Mesendoderm (in vitro differentiated cells): ENCODE data around the gene OR2D2. TPM values are rescaled to one million over a fixed set of nuclear protein-coding genes. Genes with fewer than 3 reads are reported as not detected.

Experiments used
- DNase-seq: peaks from one replicate; pipeline ENCODE4 v3.0.0; 2013
- H2AK5ac ChIP-seq: 2 replicates; pipeline ENCODE4 v1.6.1; 2013; ENCODE audit warnings: low read length, inconsistent platforms
- H2BK120ac ChIP-seq: 2 replicates; pipeline ENCODE4 v1.6.1; 2013; ENCODE audit warnings: low read depth, mild to moderate bottlenecking, low read length, moderate library complexity, mixed read lengths
- H2BK15ac ChIP-seq: replicated peaks from 2 replicates; pipeline ENCODE4 v1.6.1; 2013; ENCODE audit warnings: low read depth, mild to moderate bottlenecking, moderate library complexity
- H2BK5ac ChIP-seq: 2 replicates; pipeline ENCODE4 v1.6.1; 2013; ENCODE audit warnings: low read length, inconsistent platforms
- H3K18ac ChIP-seq: 2 replicates; pipeline ENCODE4 v1.6.1; 2013; ENCODE audit warnings: mild to moderate bottlenecking, low read length, mixed read lengths
- H3K23ac ChIP-seq: one replicate; pipeline ENCODE4 v1.6.1; 2013; ENCODE audit warnings: low read length
- H3K27ac ChIP-seq: 2 replicates; pipeline ENCODE4 v1.5.1; 2013; ENCODE audit warnings: low read depth, mild to moderate bottlenecking, inconsistent platforms, low read length, moderate library complexity
- H3K27me3 ChIP-seq: 2 replicates; pipeline ENCODE4 v1.6.1; 2013; ENCODE audit warnings: low read length, control low read depth, mild to moderate bottlenecking, inconsistent platforms; ENCODE audit not compliant: insufficient read depth, poor library complexity
- H3K36me3 ChIP-seq: 2 replicates; pipeline ENCODE4 v1.6.1; 2013; ENCODE audit warnings: low read length, inconsistent platforms; ENCODE audit not compliant: control insufficient read depth, insufficient read depth
- H3K4ac ChIP-seq: one replicate; pipeline ENCODE4 v1.6.1; 2013; ENCODE audit warnings: low read depth, mild to moderate bottlenecking, low read length, moderate library complexity
- H3K4me1 ChIP-seq: 2 replicates; pipeline ENCODE4 v1.6.1; 2013; ENCODE audit warnings: low read depth, low read length, inconsistent platforms; ENCODE audit not compliant: control insufficient read depth
- H3K4me2 ChIP-seq: 2 replicates; pipeline ENCODE4 v1.6.1; 2013; ENCODE audit warnings: low read length
- H3K4me3 ChIP-seq: 2 replicates; pipeline ENCODE4 v1.5.1; 2013; ENCODE audit warnings: mild to moderate bottlenecking, low read length
- H3K56ac ChIP-seq: one replicate; pipeline ENCODE4 v1.6.1; 2013; ENCODE audit warnings: low read length
- H3K79me1 ChIP-seq: 2 replicates; pipeline ENCODE4 v1.6.1; 2013; ENCODE audit warnings: low read length, inconsistent platforms
- H3K79me2 ChIP-seq: 2 replicates; pipeline ENCODE4 v1.6.1; 2013; ENCODE audit warnings: mild to moderate bottlenecking, low read length; ENCODE audit not compliant: control insufficient read depth, insufficient read depth
- H3K9ac ChIP-seq: 2 replicates; pipeline ENCODE4 v1.6.1; 2013; ENCODE audit warnings: low read length, inconsistent platforms
- H4K5ac ChIP-seq: one replicate; pipeline ENCODE4 v1.6.1; 2013; ENCODE audit warnings: low read length
- H4K8ac ChIP-seq: one replicate; pipeline ENCODE4 v1.6.1; 2013; ENCODE audit warnings: low read depth, mild to moderate bottlenecking, control low read depth, low read length, moderate library complexity
- WGBS: extraction: QIAGEN DNeasy Blood & Tissue Kit; methylation state at CpG from one replicate; pipeline ENCODE4 v1.1.7; 2013; ENCODE audit warnings: low lambda C conversion rate, missing lambda C conversion rate; ENCODE audit not compliant: insufficient coverage; ENCODE audit errors: extremely low coverage; 5-methylcytosine and 5-hydroxymethylcytosine counted together
- polyA plus RNA-seq, 2 experiments: library from polyadenylated mRNA; stranded (reverse); fragments of 200-250 nt; gene quantifications; one replicate each; pipeline ENCODE4 v1.2.3, GENCODE V29; 2013

Gene OR2D2, protein sequence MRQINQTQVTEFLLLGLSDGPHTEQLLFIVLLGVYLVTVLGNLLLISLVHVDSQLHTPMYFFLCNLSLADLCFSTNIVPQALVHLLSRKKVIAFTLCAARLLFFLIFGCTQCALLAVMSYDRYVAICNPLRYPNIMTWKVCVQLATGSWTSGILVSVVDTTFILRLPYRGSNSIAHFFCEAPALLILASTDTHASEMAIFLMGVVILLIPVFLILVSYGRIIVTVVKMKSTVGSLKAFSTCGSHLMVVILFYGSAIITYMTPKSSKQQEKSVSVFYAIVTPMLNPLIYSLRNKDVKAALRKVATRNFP
- not detected for polyA plus RNA-seq (2013, experiment 1 of 2)
- not detected for polyA plus RNA-seq (2013, experiment 2 of 2)

DNA sequence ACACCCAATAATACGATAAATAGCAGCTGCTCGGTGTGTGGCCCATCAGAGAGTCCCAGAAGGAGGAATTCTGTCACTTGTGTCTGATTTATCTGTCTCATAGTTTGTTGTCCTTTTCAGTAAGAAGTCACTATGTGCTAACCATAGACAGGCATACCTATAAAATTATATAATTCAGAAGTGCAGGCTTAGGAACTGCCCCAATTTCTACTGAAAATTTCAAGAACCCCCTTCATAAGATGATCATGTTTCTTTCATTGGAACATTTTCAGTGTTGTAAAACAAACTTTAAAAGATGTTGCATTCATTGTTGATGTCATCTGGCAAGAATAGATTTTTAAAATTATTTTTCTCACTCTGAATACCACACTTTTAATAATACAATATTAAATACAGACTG is at the start of gene OR2D2:
Gene OR2D2 (minus strand): TSS at position 101 of the 400 bp plus-strand sequence. CDS start 0 bp downstream, at position 101.
- H3K79me1 ChIP-seq, result no peaks in the 10 kb centered on the region
- no peak within 1 kb of the TSS for H4K5ac ChIP-seq
- H3K4me3 ChIP-seq, result no peak within 1 kb of the TSS
- H3K27me3 ChIP-seq, result no peaks in the 10 kb centered on the region
- H4K8ac ChIP-seq, result no peak within 1 kb of the TSS
- no peak within 1 kb of the TSS for H3K4me2 ChIP-seq
- H2AK5ac ChIP-seq, result no peak within 1 kb of the TSS
- no peak within 1 kb of the TSS for H3K9ac ChIP-seq
- no peak within 1 kb of the TSS for H2BK5ac ChIP-seq
- H3K23ac ChIP-seq, result no peak within 1 kb of the TSS
- no peak within 1 kb of the TSS for H3K56ac ChIP-seq
- H2BK15ac ChIP-seq, result no peak within 1 kb of the TSS
- H3K18ac ChIP-seq, result no peak within 1 kb of the TSS
- no peaks in the 10 kb centered on the region for H3K79me2 ChIP-seq
- H3K4me1 ChIP-seq, result no peaks in the 10 kb centered on the region
- no peaks in the 10 kb centered on the region for H3K36me3 ChIP-seq
- no peak within 1 kb of the TSS for H2BK120ac ChIP-seq
- DNase-seq, result no peak
- no peak within 1 kb of the TSS for H3K27ac ChIP-seq
- no CpG with 5 or more reads among the region's 2 CpGs for WGBS
- no peak within 1 kb of the TSS for H3K4ac ChIP-seq

DNA sequence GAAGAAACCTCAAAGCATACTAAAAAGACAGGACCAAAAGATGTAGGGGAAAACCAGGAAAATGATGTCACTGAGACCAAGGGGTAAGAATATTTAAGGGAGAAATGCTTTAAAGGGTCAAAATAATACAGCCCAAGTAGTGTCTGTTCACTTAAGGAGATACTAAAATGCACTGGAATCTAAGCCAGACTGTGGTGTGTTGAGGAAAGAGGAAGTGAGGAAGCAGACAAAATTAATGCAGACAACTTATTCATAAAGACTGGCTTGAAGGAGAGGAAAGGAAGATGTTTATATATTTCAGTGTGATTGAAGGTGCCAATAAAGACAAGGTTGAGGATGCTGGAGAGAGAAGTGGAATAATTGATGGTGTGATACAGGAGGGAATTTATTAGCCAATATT is 49.7 kb upstream of the OR2D2 start:
- no peak overlapping the region for H3K56ac ChIP-seq
- no peaks in the 10 kb centered on the region for H3K4me1 ChIP-seq
- no peak overlapping the region for H3K27ac ChIP-seq
- no peak overlapping the region for H2BK120ac ChIP-seq
- H3K18ac ChIP-seq, result no peak overlapping the region
- H3K79me1 ChIP-seq, result no peaks in the 10 kb centered on the region
- no peak for DNase-seq
- no peak overlapping the region for H3K4me3 ChIP-seq
- H3K4me2 ChIP-seq, result no peak overlapping the region
- H3K4ac ChIP-seq, result no peak overlapping the region
- H2AK5ac ChIP-seq, result no peak overlapping the region
- no peak overlapping the region for H2BK5ac ChIP-seq
- H3K23ac ChIP-seq, result no peak overlapping the region
- no peak overlapping the region for H4K8ac ChIP-seq
- H3K9ac ChIP-seq, result no peak overlapping the region
- H3K79me2 ChIP-seq, result no peaks in the 10 kb centered on the region
- H3K36me3 ChIP-seq, result no peaks in the 10 kb centered on the region
- H3K27me3 ChIP-seq, result no peaks in the 10 kb centered on the region
- no peak overlapping the region for H4K5ac ChIP-seq
- H2BK15ac ChIP-seq, result no peak overlapping the region

DNA sequence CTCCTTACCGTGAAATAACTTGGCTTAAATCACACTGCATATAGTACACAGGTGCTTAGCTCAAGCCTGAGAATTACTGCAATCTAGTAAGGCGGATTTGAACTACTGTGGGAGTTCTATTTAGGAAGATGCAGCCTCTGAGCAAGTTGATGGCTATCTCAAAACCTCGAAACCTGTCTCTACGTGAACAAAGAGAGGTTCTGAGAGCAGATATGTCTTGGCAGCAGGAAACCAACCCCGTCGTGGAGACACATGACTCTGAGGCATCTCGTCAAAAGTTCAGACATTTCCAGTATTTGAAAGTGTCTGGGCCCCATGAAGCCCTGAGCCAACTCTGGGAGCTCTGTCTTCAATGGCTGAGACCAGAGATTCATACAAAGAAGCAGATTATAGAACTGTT is 39.8 kb upstream of the OR2D2 start:
- peaks cover 4% of the 10 kb centered on the region for H3K79me1 ChIP-seq

DNA sequence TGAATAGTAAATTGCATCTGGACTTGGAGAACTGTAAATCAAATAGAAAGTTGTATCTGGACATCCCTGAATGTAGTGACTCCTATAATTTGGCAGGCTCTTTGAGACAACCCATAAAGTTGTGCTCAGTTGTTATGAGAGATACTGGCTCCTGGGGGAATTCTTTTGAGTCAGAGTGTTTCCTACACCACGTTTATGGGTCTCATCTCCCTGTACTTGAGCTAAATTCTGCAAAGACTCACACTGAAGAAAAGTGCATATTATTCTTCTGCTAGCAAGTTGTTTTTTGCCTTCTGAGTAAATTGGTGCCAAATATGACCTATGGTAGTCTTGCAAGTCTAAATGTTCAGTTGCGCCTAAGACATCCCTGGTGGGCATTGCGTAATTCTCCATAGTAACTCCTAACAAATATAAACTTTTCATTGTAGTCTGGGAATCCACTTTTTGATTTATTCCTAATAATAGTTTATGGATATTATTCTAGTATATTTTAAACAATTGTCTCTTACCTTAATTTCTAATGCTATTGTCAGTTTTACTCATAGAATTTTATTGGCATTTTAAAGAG is 38.9 kb upstream of the OR2D2 start:
- H3K4me1 ChIP-seq, result peaks cover 6% of the 10 kb centered on the region
- peaks cover 4% of the 10 kb centered on the region for H3K79me1 ChIP-seq
- no peak overlapping the region for H4K5ac ChIP-seq
- no CpG with 5 or more reads among the region's 3 CpGs for WGBS
- no peaks in the 10 kb centered on the region for H3K36me3 ChIP-seq
- no peak overlapping the region for H3K9ac ChIP-seq
- DNase-seq, result no peak
- H2BK5ac ChIP-seq, result no peak overlapping the region
- no peak overlapping the region for H3K4ac ChIP-seq
- peaks cover 4% of the 10 kb centered on the region for H3K79me2 ChIP-seq
- no peak overlapping the region for H2BK15ac ChIP-seq
- H3K4me2 ChIP-seq, result no peak overlapping the region
- no peaks in the 10 kb centered on the region for H3K27me3 ChIP-seq
- no peak overlapping the region for H3K4me3 ChIP-seq
- H3K18ac ChIP-seq, result no peak overlapping the region
- no peak overlapping the region for H3K23ac ChIP-seq
- no peak overlapping the region for H2BK120ac ChIP-seq
- H3K56ac ChIP-seq, result no peak overlapping the region
- no peak overlapping the region for H4K8ac ChIP-seq
- no peak overlapping the region for H3K27ac ChIP-seq
- H2AK5ac ChIP-seq, result no peak overlapping the region

More for the DNA sequence above, 39.8 kb upstream of the OR2D2 start:
- Histone ChIP-seq H3K4me3 (no peak overlapping the region), H2AK5ac (no peak overlapping the region), H3K27me3 (no peaks in the 10 kb centered on the region), H3K9ac (no peak overlapping the region), H3K23ac (no peak overlapping the region), H3K4me2 (no peak overlapping the region), H2BK120ac (no peak overlapping the region), H4K5ac (no peak overlapping the region), H3K56ac (no peak overlapping the region), H3K79me2 (peaks cover 4% of the 10 kb centered on the region), H3K4me1 (peaks cover 6% of the 10 kb centered on the region), H4K8ac (no peak overlapping the region), H2BK5ac (no peak overlapping the region), H3K18ac (no peak overlapping the region), H3K4ac (no peak overlapping the region), H3K27ac (no peak overlapping the region), H2BK15ac (no peak overlapping the region), H3K36me3 (no peaks in the 10 kb centered on the region)
- no peak for DNase-seq
- no CpG with 5 or more reads among the region's 7 CpGs for WGBS

DNA sequence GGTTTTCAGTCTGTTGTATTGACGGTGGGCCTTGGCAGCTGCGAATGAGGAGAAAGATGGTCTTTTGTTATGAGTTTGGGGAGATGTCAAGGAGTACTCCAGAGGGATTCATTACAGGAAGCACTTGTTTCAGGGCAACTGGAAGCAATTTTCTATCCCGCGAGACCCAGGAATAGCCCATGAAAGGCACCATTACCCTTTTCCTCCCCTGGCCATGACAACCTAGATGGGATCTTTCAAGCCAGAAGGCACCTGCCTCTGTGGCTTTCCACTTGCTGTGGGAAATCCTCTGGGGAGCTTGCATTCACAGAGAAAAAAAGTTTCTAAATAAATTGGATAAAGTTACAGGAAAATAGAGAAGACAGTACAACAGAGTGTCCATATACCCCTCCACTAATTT is 36.6 kb upstream of the OR2D2 start:
- whole genome bisulfite sequencing, result no CpG with 5 or more reads among the region's 4 CpGs
- no peak overlapping the region for H4K5ac ChIP-seq
- no peak overlapping the region for H3K9ac ChIP-seq
- H3K27me3 ChIP-seq, result no peaks in the 10 kb centered on the region
- H3K23ac ChIP-seq, result no peak overlapping the region
- H2BK5ac ChIP-seq, result no peak overlapping the region
- H3K56ac ChIP-seq, result peak overlapping the region; percentile 38
- H2AK5ac ChIP-seq, result no peak overlapping the region
- H3K79me1 ChIP-seq, result peaks cover 4% of the 10 kb centered on the region
- no peak overlapping the region for H2BK120ac ChIP-seq
- H3K4me1 ChIP-seq, result peaks cover 8% of the 10 kb centered on the region
- H3K18ac ChIP-seq, result peak overlapping the region; percentile 3
- no peak overlapping the region for H4K8ac ChIP-seq
- no peak overlapping the region for H3K4me3 ChIP-seq
- no peak overlapping the region for H3K27ac ChIP-seq
- no peaks in the 10 kb centered on the region for H3K36me3 ChIP-seq
- no peak overlapping the region for H3K4me2 ChIP-seq
- H3K79me2 ChIP-seq, result peaks cover 4% of the 10 kb centered on the region
- H2BK15ac ChIP-seq, result no peak overlapping the region
- no peak overlapping the region for H3K4ac ChIP-seq
- DNase-seq, result no peak
